ENCODE results near the gene PITPNC1.

DNA sequence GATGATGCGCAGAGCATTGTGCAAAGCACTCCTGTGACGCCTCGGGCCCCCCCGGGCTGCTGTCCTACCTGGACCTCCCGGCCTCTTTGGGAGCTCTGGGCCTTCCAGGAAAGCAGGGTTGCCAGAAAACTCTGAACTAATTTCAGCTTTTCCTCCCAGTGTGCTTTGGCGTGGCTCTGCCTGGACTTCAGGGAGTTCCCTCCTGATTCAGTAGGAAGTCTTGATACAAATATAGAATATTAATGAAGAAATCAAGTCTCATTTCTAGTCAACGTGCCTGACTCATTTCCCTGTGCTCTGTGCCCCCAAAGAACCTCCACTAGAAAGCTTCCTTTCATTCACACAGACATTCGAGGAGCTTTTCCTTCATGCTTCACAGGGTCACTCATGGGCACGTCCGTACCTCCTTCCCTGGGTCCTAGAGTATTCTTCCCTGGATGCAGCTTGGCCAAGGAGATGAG is 256.7 kb downstream of the PITPNC1 start:
- TF ChIP-seq EZH2 (IDR thresholded peaks at IDR 0.05; ENCODE audit: borderline replicate concordance, low read length) = no peak
- TF ChIP-seq, protein P1, sequence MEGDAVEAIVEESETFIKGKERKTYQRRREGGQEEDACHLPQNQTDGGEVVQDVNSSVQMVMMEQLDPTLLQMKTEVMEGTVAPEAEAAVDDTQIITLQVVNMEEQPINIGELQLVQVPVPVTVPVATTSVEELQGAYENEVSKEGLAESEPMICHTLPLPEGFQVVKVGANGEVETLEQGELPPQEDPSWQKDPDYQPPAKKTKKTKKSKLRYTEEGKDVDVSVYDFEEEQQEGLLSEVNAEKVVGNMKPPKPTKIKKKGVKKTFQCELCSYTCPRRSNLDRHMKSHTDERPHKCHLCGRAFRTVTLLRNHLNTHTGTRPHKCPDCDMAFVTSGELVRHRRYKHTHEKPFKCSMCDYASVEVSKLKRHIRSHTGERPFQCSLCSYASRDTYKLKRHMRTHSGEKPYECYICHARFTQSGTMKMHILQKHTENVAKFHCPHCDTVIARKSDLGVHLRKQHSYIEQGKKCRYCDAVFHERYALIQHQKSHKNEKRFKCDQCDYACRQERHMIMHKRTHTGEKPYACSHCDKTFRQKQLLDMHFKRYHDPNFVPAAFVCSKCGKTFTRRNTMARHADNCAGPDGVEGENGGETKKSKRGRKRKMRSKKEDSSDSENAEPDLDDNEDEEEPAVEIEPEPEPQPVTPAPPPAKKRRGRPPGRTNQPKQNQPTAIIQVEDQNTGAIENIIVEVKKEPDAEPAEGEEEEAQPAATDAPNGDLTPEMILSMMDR (IDR thresholded peaks at IDR 0.05; ENCODE audit: low read length) = no peak

Measured in OCI-LY1 (cell line).